HG03575 (cell line): ENCODE measurements around the gene GH1.
"Not testable (repeated sequence)": the region's sequence is repeated elsewhere in the genome, so short reads cannot be mapped to it uniquely, and the experiment has no call there.

ENCODE experiments used
- ATAC-seq: cut with Tn5 transposase; IDR thresholded peaks from one replicate; pipeline ENCODE4 v1.9.1; 2021; ENCODE audit not compliant: unreplicated experiment, insufficient number of reproducible peaks, low FRiP score; ENCODE audit errors: extremely low read depth

The GH1 gene

DNA sequence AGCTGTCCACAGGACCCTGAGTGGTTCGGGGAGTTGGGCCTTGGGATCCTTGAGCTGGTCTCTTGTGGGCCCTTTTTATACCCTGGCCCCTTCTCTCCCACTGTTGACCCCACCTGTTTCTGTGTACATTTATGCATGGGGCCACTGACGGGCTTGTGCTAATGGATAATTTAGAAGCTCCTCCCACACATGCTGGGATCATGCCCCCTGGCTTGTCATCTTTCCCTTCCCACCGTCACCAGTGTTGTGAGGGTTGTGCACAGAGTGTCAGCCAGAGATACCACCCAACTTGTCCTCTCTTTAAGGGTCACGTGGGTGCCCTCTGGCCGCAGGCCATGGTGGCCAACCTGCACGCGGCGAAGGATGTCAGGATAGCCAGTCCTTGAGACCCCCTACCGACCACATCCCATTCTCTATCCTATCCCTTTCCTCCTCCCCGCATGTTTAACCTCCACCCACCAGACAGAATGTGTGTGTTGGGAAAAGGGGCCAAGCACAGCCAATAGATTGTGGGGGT is at the start of gene GH1:
GH1 (minus strand) TSS at position 51 of the 517 bp plus-strand sequence. CDS start 63 bp downstream, outside the sequence.
- ATAC-seq, result not testable (repeated sequence)

DNA sequence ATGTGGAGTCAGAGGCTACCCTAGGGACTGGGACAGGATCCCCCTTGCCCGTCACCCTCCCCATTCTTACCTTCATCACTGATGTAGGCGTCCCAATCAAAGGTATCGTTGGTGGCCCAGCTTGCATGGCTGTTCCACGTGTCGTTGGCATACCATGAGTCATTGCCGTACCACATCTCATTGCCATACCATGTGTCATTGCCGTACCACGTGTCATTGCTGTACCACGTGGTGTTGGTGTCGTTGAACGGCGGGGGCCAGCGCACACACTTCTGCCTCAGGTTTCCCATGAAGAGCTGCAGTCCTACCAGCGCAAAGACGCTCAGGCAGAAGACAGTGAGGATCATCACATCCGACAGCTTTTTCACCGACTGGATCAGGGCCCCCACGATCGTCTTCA is 49.3 kb upstream of the GH1 start:
- no peak for ATAC-seq

DNA sequence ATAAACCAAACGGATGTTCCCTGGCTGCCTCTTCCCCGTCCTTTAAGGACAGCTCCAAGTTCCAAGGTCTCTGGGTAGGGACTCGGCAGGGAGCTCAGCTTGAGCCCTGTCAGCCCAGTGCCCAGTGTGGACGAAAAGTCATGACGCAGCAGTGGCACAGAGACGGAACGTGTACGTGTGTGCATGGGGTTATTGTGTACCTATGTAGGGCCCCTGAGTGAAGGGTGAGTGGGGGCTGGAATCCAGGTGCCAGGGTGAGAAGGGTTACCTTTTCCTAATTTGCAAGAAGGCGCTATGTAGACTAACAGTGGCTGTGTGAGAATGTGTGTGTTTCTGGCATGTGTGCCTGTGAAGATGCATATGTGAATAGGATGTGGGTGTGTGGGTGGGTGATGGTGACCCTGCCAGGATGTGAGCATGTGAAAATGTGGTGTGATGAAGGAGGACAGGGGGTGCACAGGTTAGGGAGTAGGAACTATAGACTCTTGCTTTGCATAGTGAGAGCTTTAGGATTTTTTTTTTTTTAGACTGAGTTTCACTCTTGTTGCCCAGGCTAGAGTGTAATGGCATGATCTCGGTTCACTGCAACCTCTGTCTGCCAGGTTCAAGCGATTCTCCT is 48.1 kb upstream of the GH1 start:
- no peak for ATAC-seq

DNA sequence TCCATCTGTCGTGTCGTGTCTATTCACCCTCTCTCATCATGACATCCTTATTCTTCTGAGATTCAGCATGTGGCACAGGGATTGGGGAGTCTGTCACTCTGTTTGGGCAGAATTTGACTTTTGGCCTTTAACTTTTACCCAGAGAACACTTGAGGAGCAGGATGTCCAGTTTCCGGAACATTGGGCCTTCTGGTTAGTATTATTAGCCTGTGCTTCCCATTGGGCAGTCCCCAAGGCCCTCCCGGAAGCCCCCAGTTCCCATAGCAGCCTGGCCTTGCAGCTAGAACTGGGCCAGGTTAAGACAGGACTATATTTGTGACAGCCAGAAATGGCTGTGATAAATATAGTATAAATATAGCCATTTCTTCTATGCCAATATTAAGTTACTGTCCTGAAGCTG is 44.5 kb upstream of the GH1 start:
- no peak for ATAC-seq

DNA sequence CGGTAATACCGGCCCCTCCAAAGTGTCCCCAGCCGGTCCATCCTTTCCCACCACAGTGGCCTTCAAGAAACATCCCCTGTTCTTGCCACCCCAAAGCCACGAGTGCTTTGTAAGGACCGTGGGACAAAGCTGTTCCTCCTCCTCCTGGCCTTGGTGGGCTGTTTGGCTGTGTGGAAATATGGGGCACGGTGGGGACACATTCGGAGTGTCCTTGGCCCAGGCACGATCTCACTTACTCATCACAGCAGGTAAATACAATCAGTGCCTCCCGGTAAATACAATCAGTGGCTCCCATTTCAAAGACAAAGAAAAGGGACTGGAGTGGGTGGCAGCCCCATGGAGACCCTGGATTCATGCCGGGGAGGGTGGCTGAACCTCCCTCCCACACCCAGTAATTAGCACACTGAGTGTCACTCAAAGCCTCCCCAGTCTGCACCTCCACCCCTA is 43.7 kb upstream of the GH1 start:
- no peak for ATAC-seq

DNA sequence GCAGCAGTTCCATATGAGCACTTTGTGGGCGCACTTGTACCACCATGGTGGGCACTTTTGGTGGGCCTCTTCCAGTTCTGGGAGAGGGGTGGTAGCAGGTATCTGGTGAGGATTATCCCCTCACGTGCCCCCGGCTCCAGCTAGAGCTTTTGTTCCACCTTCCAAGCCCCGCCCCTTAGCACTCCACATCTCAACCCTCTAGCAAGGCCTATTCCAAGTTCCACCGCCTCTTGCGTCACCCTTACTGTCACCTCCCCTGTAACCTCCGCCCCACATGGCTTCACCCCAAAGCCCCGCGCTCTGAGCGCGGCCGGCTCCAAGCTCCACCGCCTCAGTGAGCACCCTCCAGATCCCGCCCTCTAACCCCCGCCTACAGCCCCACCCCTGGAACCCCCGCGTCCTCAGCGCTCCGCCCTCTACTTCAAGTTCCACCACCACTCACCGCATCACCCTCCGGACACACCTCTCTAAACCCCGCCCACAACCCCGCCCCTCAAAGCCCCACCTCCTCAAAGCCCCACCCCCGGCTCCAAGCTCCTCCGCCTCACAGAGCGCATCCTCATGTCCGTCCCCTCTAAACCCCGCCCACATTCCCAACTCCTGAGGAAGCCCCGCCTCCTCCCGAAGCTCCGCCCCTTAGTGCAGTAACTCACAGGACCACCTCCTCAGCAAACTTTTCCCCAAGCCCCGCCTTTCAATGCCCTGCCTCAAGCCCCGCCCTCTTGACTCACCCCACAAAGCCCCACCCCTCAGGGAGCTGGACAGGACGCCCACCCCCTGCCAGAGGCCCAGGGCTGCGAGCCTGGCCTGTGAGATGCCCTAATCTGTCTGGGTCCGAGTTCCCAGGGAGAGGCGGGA is 42.9 kb upstream of the GH1 start:
- ATAC-seq, result no peak

DNA sequence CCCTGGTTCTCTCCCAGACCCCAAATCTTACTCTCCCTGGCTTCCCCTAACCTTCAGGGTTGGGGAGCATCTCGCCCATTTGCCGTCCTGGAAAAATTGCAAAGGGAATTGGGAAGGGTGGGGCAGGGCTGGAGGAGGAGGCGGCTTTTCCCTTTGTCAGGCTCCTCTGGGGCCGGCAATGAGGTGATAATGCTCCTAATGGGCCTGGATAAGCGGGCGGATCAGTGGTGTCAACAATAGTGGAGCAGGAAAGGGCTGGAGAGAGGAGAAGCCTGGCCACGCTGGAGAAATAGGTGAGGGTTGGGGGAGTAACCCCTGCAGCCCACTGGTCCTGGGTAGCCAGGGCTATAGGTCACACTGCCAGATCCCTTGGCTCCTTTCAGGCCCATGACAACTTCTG is 41.8 kb upstream of the GH1 start:
- no peak for ATAC-seq

DNA sequence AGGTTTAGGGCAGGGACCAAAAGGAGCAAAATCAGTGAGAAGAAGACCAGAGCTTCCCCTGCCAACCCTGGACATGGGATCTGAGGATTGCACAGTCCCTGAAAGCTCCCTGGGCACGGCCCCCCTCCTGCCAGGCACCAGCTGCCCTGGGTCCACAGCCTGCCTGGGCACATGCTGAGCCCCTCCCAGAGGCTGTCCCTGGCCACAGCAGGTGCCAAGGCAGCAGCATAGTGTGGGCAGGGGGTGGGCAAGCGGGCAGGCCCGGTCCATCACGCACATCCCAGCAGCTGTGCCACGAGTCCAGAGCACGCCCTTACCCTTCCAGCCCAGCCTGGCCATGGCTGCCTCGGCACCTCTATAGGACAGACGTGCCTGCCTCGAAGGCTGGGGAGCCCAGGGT is 41.4 kb upstream of the GH1 start:
- ATAC-seq, result no peak

DNA sequence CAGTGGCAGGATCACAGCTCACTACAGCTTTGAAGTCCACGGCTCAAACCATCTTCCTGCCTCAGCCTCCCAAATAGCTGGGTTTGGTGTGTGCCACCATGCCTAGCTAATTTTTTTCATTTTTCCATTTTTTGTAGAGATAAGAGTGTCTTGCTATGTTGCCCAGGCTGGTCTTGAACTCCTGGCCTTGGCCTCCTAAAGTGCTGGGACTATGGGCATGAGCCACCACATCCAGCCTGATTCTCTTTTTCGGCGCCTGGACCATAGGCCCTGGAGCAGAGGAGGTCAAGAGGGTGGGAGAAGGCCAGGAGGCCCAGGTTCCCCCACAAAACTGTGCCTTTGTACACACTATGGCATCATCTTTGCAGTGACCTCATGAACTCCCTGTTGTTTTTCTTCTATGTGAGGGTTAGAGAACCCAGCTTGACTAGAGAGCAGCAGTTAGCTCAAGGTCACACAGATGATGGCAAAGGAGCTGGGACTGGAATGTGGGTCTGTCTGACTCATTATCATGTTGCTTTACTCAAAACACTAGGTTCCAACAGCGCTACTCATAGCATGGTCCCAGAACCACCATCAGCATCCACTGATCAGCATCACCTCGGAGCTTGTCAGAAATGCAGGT is 37.8 kb upstream of the GH1 start:
- no peak for ATAC-seq

DNA sequence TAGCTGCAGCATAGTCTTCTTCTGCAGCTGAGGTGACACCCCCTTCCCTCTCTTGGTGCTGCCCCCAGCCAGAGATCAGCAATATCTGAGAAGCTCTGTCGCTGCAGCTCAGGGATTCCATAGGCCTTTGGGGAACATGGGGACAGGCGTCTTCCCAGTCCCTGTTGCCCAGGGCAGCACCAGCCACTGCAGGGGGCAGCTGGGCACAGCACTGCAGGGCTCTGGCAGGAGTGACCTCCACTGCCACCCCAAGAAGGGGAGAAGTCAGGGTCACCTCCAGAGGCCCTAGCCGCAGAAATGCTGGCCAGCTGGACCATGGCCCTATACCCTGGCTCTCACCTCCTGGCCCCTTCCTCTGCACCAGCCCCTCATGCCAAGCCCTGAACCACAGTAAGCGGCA is 37.2 kb upstream of the GH1 start:
- no peak for ATAC-seq

DNA sequence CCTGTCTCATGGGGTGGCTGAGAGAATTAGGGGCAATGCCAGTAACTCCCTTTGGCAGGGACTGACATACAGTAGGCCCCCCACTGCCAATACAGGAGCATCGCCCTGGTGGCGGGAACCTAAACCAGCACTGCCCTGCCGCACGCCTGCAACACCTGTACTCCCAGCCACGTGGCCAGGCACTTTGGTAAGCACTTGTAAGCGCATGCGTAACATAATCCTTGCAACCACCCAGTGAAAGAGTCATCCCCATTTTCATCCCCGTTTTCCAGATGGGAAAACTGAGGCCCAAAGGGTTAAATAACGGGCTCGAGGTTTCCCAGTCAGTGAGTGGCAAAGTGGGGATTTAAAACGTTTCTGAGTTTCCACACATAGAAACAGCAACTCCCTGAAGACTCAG is 36.6 kb upstream of the GH1 start:
- ATAC-seq, result no peak

DNA sequence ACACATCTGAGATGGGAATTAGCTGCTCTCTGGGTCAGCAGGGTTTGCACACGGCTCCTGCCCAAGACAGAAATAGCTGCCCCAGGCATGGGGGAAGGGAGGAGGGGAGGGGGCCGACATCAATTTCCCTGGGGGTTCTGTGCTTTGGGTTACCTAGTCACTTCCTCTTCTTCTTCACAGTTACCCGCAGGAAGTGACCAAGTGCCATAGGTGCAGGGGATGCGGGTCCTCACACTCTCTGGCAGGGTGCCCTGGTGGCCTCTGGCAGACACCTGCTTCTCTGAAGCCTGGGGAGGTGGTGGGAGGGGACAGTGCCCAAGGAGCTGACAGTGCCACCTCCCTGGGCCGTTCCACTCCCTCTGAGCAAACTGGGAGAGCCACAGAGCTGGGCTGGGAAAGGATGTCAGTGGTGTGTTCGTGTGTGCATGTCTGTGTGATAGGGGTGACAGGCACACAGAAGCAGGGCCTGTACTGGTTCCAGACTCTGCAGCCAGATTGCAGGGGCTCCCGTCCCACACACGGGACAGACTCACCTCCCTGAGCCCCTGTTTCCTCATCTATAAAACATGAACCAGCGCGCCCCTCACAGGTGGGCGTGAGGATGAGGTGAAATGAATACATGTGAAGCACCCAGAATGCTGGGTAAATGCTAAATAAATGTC is 35.9 kb upstream of the GH1 start:
- no peak for ATAC-seq

DNA sequence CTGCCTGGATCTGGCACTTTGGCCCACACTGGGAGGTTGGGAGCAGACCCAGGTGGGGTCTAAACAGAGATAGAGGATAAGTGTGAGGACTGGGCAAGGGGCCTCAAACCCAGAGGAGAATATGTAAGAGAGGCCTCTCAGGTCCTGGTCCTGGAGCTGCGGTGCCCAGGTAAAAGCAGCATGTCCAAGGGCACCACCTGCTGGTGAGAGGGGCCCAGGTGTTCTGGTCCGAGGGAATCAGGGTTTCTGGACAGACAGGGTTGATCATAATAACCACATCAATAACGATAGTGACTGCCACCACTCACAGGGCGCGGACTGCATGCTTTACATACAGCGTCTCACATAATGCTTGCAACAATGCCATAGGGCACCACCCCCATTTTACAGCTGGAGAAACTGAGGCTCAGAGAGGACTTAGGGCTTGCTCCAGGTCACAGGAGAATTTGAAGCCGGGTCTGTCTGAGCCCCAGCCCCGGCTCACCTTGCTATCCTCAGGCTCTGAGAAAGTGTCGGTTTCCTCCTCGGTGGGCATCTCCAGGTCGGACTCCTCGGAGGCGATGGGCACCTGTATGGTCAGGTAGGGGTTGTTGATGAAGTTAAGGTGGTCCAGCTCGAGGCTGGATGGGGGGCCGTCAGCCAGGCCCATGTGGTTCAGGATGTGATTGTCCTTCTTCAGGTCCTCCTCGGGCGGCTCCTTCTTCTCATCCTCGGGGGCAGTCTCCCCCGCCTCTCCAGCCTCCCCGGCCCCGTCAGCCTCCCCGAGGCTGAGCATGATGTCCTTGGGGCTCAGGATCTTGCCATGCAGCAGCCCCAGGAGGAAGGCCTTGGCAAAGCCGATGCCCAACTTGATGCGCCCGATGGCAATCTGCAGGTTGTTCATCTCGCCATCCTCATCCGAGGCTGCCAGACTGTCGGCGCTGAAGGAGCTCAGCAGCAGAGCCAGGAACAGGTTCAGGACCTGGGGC is 32.6 kb upstream of the GH1 start:
- no peak for ATAC-seq

DNA sequence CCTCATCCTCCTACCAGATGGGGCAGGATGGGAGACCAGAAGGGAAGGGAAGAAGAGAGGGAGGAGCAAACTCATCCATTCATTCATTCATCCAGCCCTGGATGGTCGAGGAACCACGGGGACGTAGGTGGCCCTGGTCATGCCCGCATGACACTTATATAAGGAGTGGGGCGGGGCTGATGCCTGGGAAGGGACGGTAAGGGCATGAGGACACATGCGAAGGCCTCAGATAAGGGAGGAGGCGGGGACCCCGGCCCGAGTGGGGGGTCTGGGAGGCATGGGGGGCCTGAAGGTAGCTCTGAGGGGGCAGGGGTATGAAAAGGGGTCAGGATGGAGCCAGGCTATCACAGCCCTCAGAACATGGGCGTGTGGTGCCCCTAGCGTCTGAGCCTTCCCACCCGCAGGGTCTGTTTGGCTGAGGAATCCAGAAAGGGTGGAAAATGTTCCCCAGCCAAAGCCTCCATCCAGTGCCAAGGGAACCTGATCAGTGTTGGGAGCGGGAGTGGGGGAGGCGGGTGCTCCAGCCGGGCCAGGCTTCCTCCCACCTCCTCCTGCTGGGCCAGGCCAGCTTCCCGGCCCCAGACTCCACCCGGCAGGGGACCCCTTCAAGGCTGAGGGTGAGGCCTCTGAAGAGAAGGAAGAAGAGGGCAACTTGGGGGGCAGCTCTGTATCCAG is 31.1 kb upstream of the GH1 start:
- ATAC-seq, result no peak

DNA sequence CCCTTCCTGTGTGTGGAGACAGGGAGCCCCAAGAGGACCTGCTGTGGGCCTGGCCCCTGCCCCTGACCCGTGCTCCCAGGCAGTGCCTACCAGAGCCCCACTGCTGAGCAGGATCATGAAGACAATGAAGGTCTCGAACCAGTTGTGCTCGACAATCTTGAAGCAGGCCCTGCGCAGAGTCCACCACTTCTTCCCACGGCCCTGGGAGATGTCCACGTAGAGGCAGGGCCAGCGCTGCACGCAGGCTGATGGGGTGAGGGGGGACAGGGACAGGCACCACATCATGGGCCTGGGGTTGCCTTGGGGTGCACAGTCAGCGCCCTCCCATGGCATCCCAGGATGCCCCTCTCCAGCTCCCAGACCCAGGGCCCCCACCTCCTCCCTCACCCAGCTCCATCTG is 29.9 kb upstream of the GH1 start:
- no peak for ATAC-seq

DNA sequence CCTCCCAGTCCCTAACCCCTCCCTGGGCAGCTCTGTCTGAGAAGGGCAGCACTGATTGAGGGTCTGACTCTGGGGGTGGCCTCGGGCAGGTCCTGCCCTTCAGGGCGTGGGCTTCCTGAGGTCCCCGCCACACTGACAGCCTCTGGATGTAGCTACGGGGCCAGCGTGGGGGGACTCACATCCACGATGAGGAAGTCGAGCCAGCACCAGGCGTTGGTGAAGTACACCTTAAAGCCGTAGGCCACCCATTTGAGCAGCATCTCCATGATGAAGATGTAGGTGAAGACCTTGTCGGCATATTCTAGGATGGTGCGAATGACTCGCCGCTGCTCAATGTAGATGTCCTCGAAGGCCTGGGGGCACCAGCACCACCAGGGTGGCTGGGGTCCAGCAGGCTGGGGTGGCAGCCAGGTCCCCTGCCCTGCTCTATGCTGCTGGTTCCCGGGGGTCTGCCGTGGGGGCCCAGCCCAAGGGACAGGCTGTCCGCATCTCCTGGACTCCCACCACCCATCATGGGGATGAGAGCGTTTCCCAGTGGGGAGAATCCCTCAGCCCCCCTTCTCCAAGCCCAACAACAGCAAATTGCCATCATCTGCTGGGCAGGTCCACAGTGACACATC is 29.2 kb upstream of the GH1 start:
- no peak for ATAC-seq
